Body of pancreas (tissue), 4 donors: ENCODE measurements around the gene PLXNB2. TPM values are rescaled to one million over a fixed set of nuclear protein-coding genes. Genes with fewer than 3 reads are reported as not detected.

Experiments
- ATAC-seq: fragments of 150-250 bp; one replicate; pipeline ENCODE4 v1.9.1; 2016
- DNase-seq, 4 donors: peaks; one replicate each; pipeline ENCODE4 v3.0.0-alpha.2; 2019
- H3K27ac ChIP-seq, 4 donors: fragments of 200-600 bp; sonication (generic); 1 replicate in 3 of 4; 2 replicates in 1 of 4; pipeline versions ENCODE4 v1.5.1 to v1.6.1; 2016 to 2019; ENCODE audit warnings: mild to moderate bottlenecking in 1 of 4, mixed read lengths in 1 of 4, moderate library complexity in 1 of 4
- H3K27me3 ChIP-seq, 2 donors: fragments of 200-600 bp; sonication (generic); one replicate each; pipeline ENCODE4 v1.6.0; 2016; ENCODE audit warnings: mild to moderate bottlenecking in 1 of 2
- H3K36me3 ChIP-seq, 2 donors: fragments of 200-600 bp; sonication (generic); replicated peaks in 1 of 2; 2 replicates each; pipeline ENCODE4 v1.5.1; 2016; ENCODE audit warnings: low read depth in 2 of 2; ENCODE audit not compliant: insufficient read depth in 1 of 2
- H3K4me1 ChIP-seq: fragments of 200-600 bp; sonication (generic); one replicate; pipeline ENCODE4 v1.6.0; 2016
- H3K4me3 ChIP-seq, 2 donors: fragments of 200-600 bp; sonication (generic); 1 replicate in 1 of 2; 2 replicates in 1 of 2; pipeline ENCODE4 v1.5.1; 2016 to 2019
- H3K9me3 ChIP-seq, 3 donors: fragments of 200-600 bp; sonication (generic); 1 replicate in 2 of 3; 2 replicates in 1 of 3; pipeline ENCODE4 v1.5.1; 2016
- POLR2A ChIP-seq, 3 donors: fragments of 450-650 bp; IDR thresholded peaks; one replicate each; pipeline ENCODE4 v1.6.1; 2016; ENCODE audit warnings: antibody characterized with exemption in 3 of 3, mild to moderate bottlenecking in 2 of 3
- WGBS, 2 donors: methylation state at CpG; one replicate each; pipeline ENCODE4 v1.1.5; 2017; 5-methylcytosine and 5-hydroxymethylcytosine counted together
- intact Hi-C: fragments of 100-400 bp; cut with DNase I; formaldehyde crosslinking; loops from one replicate; pipeline ENCODE4 v1.15.1; 2023
- total RNA-seq, 2 donors: library from RNA; depleted of rRNA; stranded (reverse); fragments of >200 nt; gene quantifications; one replicate each; pipeline ENCODE4 v1.1.0, GENCODE V29; 2016
- TF ChIP-seq, protein P1 (sequence below), 7 experiments: fragments of 450-650 bp in 4 of 7; fragments of 200-600 bp in 3 of 7; sonication (generic) in 3 of 7; IDR thresholded peaks; one replicate each; pipeline ENCODE4 v1.5.1; 2016 to 2019; ENCODE audit warnings: antibody characterized with exemption in 7 of 7

Gene PLXNB2
- total RNA-seq, 2 donors from 2014 or later = 113 to 140 TPM

DNA sequence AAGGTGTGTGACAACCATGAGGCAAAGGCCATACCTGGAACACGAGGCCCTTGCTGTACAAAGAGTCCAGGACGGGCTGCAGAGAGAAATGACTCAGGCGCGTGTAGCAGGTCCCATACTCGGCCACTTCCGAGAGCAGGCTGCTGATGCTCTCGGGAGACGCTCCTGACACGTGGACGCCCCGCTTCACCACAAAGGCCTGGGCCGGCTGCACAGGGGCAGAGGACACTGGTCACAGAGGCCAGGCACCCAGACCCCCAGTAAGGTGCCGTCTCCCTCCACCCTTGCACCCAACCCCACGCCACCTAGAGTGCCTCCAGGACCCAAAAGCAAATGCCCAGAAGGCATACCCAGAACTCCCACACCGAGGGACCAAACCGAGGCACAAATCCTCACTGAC lies 78.1 kb downstream of the PLXNB2 start:
- Histone ChIP-seq H3K36me3 (peaks cover 0 to 5% of the 10 kb centered on the region in 2 donors), H3K27me3 (no peaks in the 10 kb centered on the region), H3K4me1 (peaks cover 9% of the 10 kb centered on the region), H3K9me3 (no peaks in the 10 kb centered on the region), H3K4me3 (no peak overlapping the region), H3K27ac (no peak overlapping the region)
- 94 to 98% methylated on average over 5 to 12 of the region's 16 CpGs for WGBS, 2 donors
- intact Hi-C loops = no loop called here
- TF ChIP-seq POLR2A (IDR thresholded peaks at IDR 0.05) = no peak
- TF ChIP-seq, protein P1, sequence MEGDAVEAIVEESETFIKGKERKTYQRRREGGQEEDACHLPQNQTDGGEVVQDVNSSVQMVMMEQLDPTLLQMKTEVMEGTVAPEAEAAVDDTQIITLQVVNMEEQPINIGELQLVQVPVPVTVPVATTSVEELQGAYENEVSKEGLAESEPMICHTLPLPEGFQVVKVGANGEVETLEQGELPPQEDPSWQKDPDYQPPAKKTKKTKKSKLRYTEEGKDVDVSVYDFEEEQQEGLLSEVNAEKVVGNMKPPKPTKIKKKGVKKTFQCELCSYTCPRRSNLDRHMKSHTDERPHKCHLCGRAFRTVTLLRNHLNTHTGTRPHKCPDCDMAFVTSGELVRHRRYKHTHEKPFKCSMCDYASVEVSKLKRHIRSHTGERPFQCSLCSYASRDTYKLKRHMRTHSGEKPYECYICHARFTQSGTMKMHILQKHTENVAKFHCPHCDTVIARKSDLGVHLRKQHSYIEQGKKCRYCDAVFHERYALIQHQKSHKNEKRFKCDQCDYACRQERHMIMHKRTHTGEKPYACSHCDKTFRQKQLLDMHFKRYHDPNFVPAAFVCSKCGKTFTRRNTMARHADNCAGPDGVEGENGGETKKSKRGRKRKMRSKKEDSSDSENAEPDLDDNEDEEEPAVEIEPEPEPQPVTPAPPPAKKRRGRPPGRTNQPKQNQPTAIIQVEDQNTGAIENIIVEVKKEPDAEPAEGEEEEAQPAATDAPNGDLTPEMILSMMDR (IDR thresholded peaks at IDR 0.05) = no peak
- ATAC-seq (no peak), DNase-seq (no peak)

DNA sequence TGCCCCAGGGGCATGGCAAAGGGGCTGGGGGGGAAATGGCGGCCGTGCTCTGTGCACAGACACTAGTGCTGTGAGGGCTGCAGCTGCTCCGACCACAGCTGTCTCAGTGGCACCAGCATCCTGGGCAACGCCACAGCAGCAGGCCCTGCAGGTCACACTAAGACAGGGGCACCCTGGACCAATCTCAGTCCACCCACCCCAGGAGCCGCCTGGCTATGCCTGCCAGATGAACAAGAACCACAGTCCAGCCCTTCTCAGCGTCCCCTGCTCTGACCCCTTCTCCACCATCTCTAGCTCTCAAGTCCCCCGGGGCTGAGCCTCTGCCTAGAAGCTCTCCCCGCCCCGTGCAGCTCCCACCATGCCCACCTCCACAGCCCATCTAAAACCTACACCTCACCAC lies 79.1 kb downstream of the PLXNB2 start:
- intact Hi-C loops = no loop called here
- TF ChIP-seq POLR2A (IDR thresholded peaks at IDR 0.05) = no peak
- TF ChIP-seq, protein P1 (IDR thresholded peaks at IDR 0.05) = no peak
- Histone ChIP-seq H3K27ac (no peak overlapping the region), H3K9me3 (no peaks in the 10 kb centered on the region), H3K27me3 (no peaks in the 10 kb centered on the region), H3K36me3 (peaks cover 4 to 5% of the 10 kb centered on the region in 2 donors), H3K4me1 (peaks cover 9% of the 10 kb centered on the region), H3K4me3 (no peak overlapping the region)
- 94 to 100% methylated on average over 5 to 9 of the region's 9 CpGs for WGBS, 2 donors
- DNase-seq (no peak), ATAC-seq (no peak)

DNA sequence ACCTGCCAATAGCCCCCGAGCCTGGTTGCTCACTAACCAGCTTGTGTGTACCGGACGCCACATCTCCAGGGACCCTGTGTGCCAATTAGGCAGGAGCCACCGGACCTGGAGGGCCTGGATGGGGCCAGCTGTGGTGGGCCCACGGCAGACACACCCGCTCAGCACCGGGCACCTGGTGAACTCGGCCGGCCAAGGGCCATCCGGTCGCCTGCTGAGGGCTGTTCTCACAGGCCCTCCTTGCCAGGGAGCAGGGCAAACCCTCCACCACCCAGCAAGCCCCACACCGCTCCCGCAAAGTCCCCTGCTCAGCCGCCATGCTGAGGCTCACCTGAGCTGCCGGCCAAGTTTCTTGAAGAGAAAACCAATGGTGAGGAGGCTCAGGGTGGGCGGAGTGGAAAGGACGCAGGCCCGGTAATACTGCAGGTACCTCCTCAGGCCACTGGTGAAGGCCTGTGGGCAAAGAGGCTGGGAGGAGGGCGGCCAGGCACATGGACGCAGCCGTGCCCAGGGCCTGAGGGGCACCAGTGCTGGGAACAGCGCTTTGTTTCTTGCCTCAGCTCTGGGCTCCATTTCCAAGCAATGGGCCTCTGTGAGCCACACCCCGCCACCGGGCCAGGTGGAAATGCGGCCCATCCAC lies 79.7 kb downstream of the PLXNB2 start:
- Histone ChIP-seq H3K9me3 (no peaks in the 10 kb centered on the region), H3K36me3 (peaks cover 5 to 9% of the 10 kb centered on the region in 2 donors), H3K27me3 (no peaks in the 10 kb centered on the region), H3K4me3 (no peak overlapping the region), H3K4me1 (peaks cover 9% of the 10 kb centered on the region), H3K27ac (no peak overlapping the region)
- DNase-seq (no peak), ATAC-seq (no peak)
- no peak for TF ChIP-seq POLR2A (IDR thresholded peaks at IDR 0.05)
- TF ChIP-seq, protein P1 (IDR thresholded peaks at IDR 0.05) = no peak
- intact Hi-C loops = no loop called here
- 89 to 90% methylated on average over 18 to 25 of the region's 25 CpGs for WGBS, 2 donors

DNA sequence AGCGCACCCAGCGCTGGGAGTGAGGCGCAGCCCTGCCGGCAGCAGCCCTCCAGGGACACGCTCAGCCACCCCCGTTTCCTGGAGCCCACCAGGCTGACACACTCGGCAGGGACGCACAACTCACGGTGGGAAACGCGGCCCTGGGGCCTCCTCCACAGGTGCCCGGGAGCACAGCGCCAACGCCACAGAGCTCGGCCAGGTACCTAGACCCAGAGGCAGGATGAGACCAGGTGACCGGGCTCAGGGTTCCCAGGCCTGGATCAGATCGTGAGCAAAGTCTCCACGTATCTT lies 80.6 kb downstream of the PLXNB2 start:
- H3K27me3 ChIP-seq = no peaks in the 10 kb centered on the region
- WGBS, 2 donors = 95 to 100% methylated on average over 1 to 18 of the region's 18 CpGs
- ATAC-seq (no peak), DNase-seq (no peak)
- no peaks in the 10 kb centered on the region for H3K9me3 ChIP-seq
- intact Hi-C loops = no loop called here
- TF ChIP-seq POLR2A (IDR thresholded peaks at IDR 0.05) = no peak
- TF ChIP-seq, protein P1 (IDR thresholded peaks at IDR 0.05) = no peak
- no peak overlapping the region for H3K27ac ChIP-seq
- H3K4me1 ChIP-seq = peaks cover 9% of the 10 kb centered on the region
- H3K36me3 ChIP-seq = peaks cover 8 to 18% of the 10 kb centered on the region in 2 donors
- no peak overlapping the region for H3K4me3 ChIP-seq
